OCI-LY7 (cell line): ENCODE data around the gene SCFD2. TPM values are rescaled to one million over a fixed set of nuclear protein-coding genes. Genes with fewer than 3 reads are reported as not detected.
"Not testable (repeated sequence)": the region's sequence is repeated elsewhere in the genome, so short reads cannot be mapped to it uniquely, and the experiment has no call there.

ENCODE experiments used
- BruUV-seq: library from RNA; stranded (reverse); fragments of 400-500 nt; replicated peaks from 2 replicates; lab custom pipeline; 2021; lab: Mats Ljungman, UMichigan
- CTCF ChIA-PET: fragments of 300-600 bp; sonication (Branson Sonifier 250); formaldehyde crosslinking; loops from one replicate; lab custom pipeline; 2022; ENCODE audit warnings: antibody characterized with exemption; ENCODE audit not compliant: unreplicated experiment; lab: Charles Lee
- POLR2A ChIA-PET: fragments of 300-600 bp; sonication (Branson Sonifier 250); formaldehyde crosslinking; loops from one replicate; lab custom pipeline; 2022; ENCODE audit warnings: antibody characterized with exemption; lab: Charles Lee
- DNase-seq: peaks from one replicate; pipeline ENCODE4 v3.0.0-alpha.2; 2015; ENCODE audit warnings: low spot score
- H2AFZ ChIP-seq: fragments of 200-600 bp; sonication (generic), shearing (Covaris generic); 2 replicates; pipeline ENCODE4 v1.6.1; 2014; ENCODE audit warnings: mild to moderate bottlenecking, antibody characterized with exemption, low read length, moderate library complexity
- H3K27ac ChIP-seq: fragments of 200-600 bp; sonication (generic); 2 replicates; pipeline ENCODE4 v1.5.1; 2014; ENCODE audit warnings: mixed run types, low read depth, mild to moderate bottlenecking, moderate library complexity, low read length, inconsistent platforms; ENCODE audit not compliant: poor library complexity, severe bottlenecking
- H3K36me3 ChIP-seq: fragments of 200-600 bp; sonication (generic); 2 replicates; pipeline ENCODE4 v1.6.1; 2014; ENCODE audit warnings: mild to moderate bottlenecking, antibody characterized with exemption, low read length, moderate library complexity, mixed read lengths; ENCODE audit not compliant: insufficient read depth
- H3K4me1 ChIP-seq: fragments of 200-600 bp; sonication (generic); 2 replicates; pipeline ENCODE4 v1.5.1; 2014; ENCODE audit warnings: mild to moderate bottlenecking, low read length; ENCODE audit not compliant: insufficient read depth, poor library complexity, severe bottlenecking
- H3K4me2 ChIP-seq: fragments of 200-600 bp; sonication (generic); 2 replicates; pipeline ENCODE4 v1.6.1; 2014; ENCODE audit warnings: mild to moderate bottlenecking, low read length
- H3K4me3 ChIP-seq: fragments of 200-600 bp; sonication (generic); 2 replicates; pipeline ENCODE4 v1.5.1; 2014; ENCODE audit warnings: mild to moderate bottlenecking, low read depth, low read length; ENCODE audit not compliant: poor library complexity, severe bottlenecking
- H3K79me2 ChIP-seq: fragments of 200-600 bp; sonication (generic); 2 replicates; pipeline ENCODE4 v1.6.1; 2016; ENCODE audit warnings: low read depth, mild to moderate bottlenecking, low read length, moderate library complexity, mixed read lengths; ENCODE audit not compliant: insufficient read depth
- H3K9me2 ChIP-seq: fragments of 200-600 bp; sonication (generic); 2 replicates; pipeline ENCODE4 v1.6.1; 2016; ENCODE audit warnings: mild to moderate bottlenecking, low read length, mixed read lengths; ENCODE audit not compliant: insufficient read depth
- H3K9me3 ChIP-seq: fragments of 200-600 bp; sonication (generic); 2 replicates; pipeline ENCODE4 v1.6.1; 2014; ENCODE audit warnings: mild to moderate bottlenecking, mixed run types, low read length, mixed read lengths
- H4K20me1 ChIP-seq: fragments of 200-600 bp; sonication (generic); 2 replicates; pipeline ENCODE4 v1.6.1; 2014; ENCODE audit warnings: mild to moderate bottlenecking, antibody characterized with exemption, low read length, moderate library complexity, mixed read lengths; ENCODE audit not compliant: insufficient read depth
- EZH2phosphoT487 ChIP-seq: fragments of 200-600 bp; sonication (generic); IDR thresholded peaks from 2 replicates; pipeline ENCODE4 v1.6.1; 2018; ENCODE audit warnings: low read depth, borderline replicate concordance, mild to moderate bottlenecking, mixed run types, antibody characterized with exemption, low read length, moderate library complexity, mixed read lengths
- intact Hi-C: fragments of 100-400 bp; cut with micrococcal nuclease; formaldehyde crosslinking; loops from one replicate; pipeline ENCODE4 v1.10.0; 2022; ENCODE audit not compliant: unreplicated experiment
- total RNA-seq, 2 experiments: library from RNA; depleted of rRNA in 1 of 2; stranded (reverse); fragments of >200 nt in 1 of 2; shearing (Covaris generic) in 1 of 2; gene quantifications; 2 replicates each; pipeline ENCODE4 v1.2.3, GENCODE V29; 2014 to 2022
- TF ChIP-seq, protein P1 (sequence below): fragments of 200-600 bp; sonication (generic); conservative IDR thresholded peaks from 2 replicates; pipeline ENCODE4 v1.5.1; 2014; ENCODE audit warnings: mild to moderate bottlenecking, antibody characterized with exemption, low read length, moderate library complexity, mixed read lengths

Gene SCFD2
- total RNA-seq, 2 experiments from 2014 or later = 27.2 to 52.0 TPM

DNA sequence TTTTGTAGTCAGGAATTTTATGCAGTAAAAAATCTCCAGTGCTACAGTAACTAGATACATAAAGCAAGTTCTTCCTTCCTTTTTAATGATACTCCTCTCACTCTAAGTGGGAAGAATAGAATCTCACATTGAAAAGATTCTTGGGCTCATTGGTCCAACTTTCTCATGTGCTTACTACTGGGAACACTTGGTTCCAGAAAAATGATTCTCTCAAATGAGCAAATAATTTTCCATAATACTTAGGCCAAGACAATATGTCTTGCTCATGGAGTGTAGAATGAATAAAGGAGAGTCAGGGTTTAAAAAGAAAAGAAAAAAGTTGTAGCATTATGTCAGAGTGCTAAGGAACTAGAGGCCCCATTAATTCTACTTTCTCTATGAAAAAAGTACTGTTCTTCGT lies 306.0 kb downstream of the SCFD2 start:
- ChIA-PET CTCF (no interaction called here), POLR2A (no interaction called here)
- BruUV-seq = no TSS peak
- Histone ChIP-seq H3K9me2 (no peaks in the 10 kb centered on the region), H2AFZ (no peak overlapping the region), H3K4me2 (no peak overlapping the region), H3K79me2 (no peaks in the 10 kb centered on the region), H3K4me3 (no peak overlapping the region), H3K9me3 (no peaks in the 10 kb centered on the region), H4K20me1 (no peaks in the 10 kb centered on the region), H3K27ac (no peak overlapping the region), H3K36me3 (no peaks in the 10 kb centered on the region), H3K4me1 (no peaks in the 10 kb centered on the region)
- TF ChIP-seq EZH2phosphoT487 = no peak
- TF ChIP-seq, protein P1, sequence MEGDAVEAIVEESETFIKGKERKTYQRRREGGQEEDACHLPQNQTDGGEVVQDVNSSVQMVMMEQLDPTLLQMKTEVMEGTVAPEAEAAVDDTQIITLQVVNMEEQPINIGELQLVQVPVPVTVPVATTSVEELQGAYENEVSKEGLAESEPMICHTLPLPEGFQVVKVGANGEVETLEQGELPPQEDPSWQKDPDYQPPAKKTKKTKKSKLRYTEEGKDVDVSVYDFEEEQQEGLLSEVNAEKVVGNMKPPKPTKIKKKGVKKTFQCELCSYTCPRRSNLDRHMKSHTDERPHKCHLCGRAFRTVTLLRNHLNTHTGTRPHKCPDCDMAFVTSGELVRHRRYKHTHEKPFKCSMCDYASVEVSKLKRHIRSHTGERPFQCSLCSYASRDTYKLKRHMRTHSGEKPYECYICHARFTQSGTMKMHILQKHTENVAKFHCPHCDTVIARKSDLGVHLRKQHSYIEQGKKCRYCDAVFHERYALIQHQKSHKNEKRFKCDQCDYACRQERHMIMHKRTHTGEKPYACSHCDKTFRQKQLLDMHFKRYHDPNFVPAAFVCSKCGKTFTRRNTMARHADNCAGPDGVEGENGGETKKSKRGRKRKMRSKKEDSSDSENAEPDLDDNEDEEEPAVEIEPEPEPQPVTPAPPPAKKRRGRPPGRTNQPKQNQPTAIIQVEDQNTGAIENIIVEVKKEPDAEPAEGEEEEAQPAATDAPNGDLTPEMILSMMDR = no peak
- no peak for DNase-seq
- intact Hi-C loops = no loop called here

DNA sequence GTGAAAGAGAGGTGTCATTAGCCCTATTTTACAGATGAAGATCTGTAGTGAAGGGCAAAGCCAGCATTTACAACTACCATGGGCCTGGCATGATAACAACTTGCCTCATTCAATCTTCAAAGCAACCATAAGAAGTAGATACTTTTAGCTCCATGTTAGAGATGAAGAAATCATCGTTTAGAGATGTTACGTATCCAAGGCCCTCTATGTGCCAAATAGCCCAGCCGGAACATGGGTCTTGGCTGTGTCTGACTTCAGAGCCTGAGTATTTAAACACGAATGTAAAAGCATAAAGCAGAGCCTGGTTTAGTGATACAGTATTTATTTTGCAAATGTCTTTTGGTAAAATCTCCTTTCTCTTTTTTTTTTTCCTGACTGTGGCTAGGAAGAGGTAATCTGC lies 306.6 kb downstream of the SCFD2 start:
- no TSS peak for BruUV-seq
- no peak overlapping the region for H2AFZ ChIP-seq
- H3K27ac ChIP-seq = no peak overlapping the region
- H3K79me2 ChIP-seq = no peaks in the 10 kb centered on the region
- DNase-seq = no peak
- no peak overlapping the region for H3K4me2 ChIP-seq
- H3K9me3 ChIP-seq = no peaks in the 10 kb centered on the region
- TF ChIP-seq, protein P1 = no peak
- no peak for TF ChIP-seq EZH2phosphoT487
- CTCF ChIA-PET = no interaction called here
- H3K9me2 ChIP-seq = no peaks in the 10 kb centered on the region
- no peaks in the 10 kb centered on the region for H4K20me1 ChIP-seq
- no peaks in the 10 kb centered on the region for H3K36me3 ChIP-seq
- H3K4me1 ChIP-seq = no peaks in the 10 kb centered on the region
- POLR2A ChIA-PET = no interaction called here
- intact Hi-C loops = no loop called here
- no peak overlapping the region for H3K4me3 ChIP-seq

DNA sequence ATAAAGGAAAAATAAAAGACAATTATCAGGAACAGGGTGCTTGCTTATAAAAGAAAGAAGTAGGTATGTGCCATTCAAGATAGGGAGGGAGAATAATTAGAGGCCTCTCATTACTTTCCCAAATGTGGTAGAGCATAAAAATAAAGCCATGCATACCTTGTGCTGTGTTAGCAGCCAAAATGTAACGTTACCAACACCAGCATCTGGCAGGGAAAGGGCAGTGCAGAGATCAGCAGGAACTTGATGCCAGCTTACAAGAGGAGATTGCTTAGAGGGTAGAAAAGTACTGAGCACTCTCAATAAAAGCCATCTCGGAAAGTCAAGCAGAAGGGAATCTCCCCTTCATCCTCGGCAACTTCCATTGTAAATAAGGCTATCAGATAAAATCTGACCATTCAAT lies 308.2 kb downstream of the SCFD2 start:
- TF ChIP-seq, protein P1 = no peak
- no peak for TF ChIP-seq EZH2phosphoT487
- BruUV-seq = no TSS peak
- CTCF ChIA-PET = no interaction called here

DNA sequence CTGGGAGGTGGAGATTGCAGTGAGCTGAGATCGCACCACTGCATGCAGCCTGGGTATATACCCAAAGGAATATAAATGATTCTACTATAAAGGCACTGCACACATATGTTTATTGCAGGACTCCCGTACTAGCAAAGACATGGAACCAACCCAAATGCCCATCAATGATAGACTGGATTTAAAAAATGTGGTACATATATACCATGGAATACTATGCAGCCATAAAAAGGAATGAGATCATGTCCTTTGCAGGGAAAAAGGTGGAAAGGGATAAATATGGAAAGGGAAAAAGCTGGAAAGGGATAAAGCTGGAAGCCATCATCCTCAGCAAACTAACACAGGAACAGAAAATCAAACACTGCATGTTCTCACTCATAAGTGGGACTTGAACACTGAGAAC lies 308.8 kb downstream of the SCFD2 start:
- H3K4me2 ChIP-seq, H2AFZ ChIP-seq, POLR2A ChIA-PET, H3K27ac ChIP-seq, DNase-seq, H3K9me2 ChIP-seq, CTCF ChIA-PET, H3K36me3 ChIP-seq, H4K20me1 ChIP-seq, H3K9me3 ChIP-seq, H3K4me3 ChIP-seq, H3K4me1 ChIP-seq, intact Hi-C loops, BruUV-seq, H3K79me2 ChIP-seq: not testable (repeated sequence)

More for the DNA sequence above, 308.2 kb downstream of the SCFD2 start:
- H3K4me1 ChIP-seq = no peaks in the 10 kb centered on the region
- intact Hi-C loops = no loop called here
- DNase-seq = no peak
- POLR2A ChIA-PET = no interaction called here
- no peaks in the 10 kb centered on the region for H3K79me2 ChIP-seq
- no peaks in the 10 kb centered on the region for H4K20me1 ChIP-seq
- H3K4me3 ChIP-seq = no peak overlapping the region
- H3K4me2 ChIP-seq = no peak overlapping the region
- H2AFZ ChIP-seq = no peak overlapping the region
- no peaks in the 10 kb centered on the region for H3K9me2 ChIP-seq
- no peak overlapping the region for H3K27ac ChIP-seq
- H3K9me3 ChIP-seq = no peaks in the 10 kb centered on the region
- H3K36me3 ChIP-seq = no peaks in the 10 kb centered on the region
